HTR-8/SVneo (cell line): ENCODE measurements around the gene F11R.
A peak's percentile ranks its signal among the peaks of the same experiment; 100 is the strongest.
"Not testable (repeated sequence)": the region's sequence is repeated elsewhere in the genome, so short reads cannot be mapped to it uniquely, and the experiment has no call there.

Source experiments
- DNase-seq: peaks from one replicate; pipeline ENCODE4 v3.0.0; 2011; ENCODE audit warnings: low spot score, mixed read lengths; ENCODE audit not compliant: insufficient read length
- FAIRE-seq: peaks from 2 replicates; lab custom pipeline; 2011; peaks lifted over from hg19 to GRCh38; lab: Jason Lieb, UNC

F11R gene

GRCh38 chr1:161044908-161045735 is 24.2 kb upstream of the F11R start:
- FAIRE-seq = no peak
- peak; percentile 51 for DNase-seq

- DNase-seq (no peak), FAIRE-seq (no peak)
Measured at GRCh38 chr1:161044535-161044907, 23.6 kb upstream of the F11R start.

- FAIRE-seq (no peak), DNase-seq (no peak)
Measured at GRCh38 chr1:161039546-161039945, 18.6 kb upstream of the F11R start.

- no peak for DNase-seq
- FAIRE-seq = no peak
Measured at GRCh38 chr1:161039154-161039545, 18.2 kb upstream of the F11R start.

GRCh38 chr1:161038523-161039153 is 17.7 kb upstream of the F11R start, which contains the start of gene TSTD1:
Gene TSTD1, minus strand, starts transcription at chr1:161038964. Its CDS starts 75 bp downstream, at chr1:161038889.
- peak; percentile 32 for DNase-seq
- FAIRE-seq = no peak

- no peak for DNase-seq
- no peak for FAIRE-seq
Measured at GRCh38 chr1:161037661-161038522, 16.9 kb upstream of the F11R start.

GRCh38 chr1:161033751-161034150 is 12.8 kb upstream of the F11R start:
- FAIRE-seq (no peak), DNase-seq (no peak)

GRCh38 chr1:161032409-161032808 is 11.5 kb upstream of the F11R start:
- FAIRE-seq = no peak
- DNase-seq = no peak

GRCh38 chr1:161031874-161032273 is 10.9 kb upstream of the F11R start:
- no peak for FAIRE-seq
- no peak for DNase-seq

GRCh38 chr1:161029466-161029865 is 8.5 kb upstream of the F11R start:
- not testable (repeated sequence) for FAIRE-seq, DNase-seq

GRCh38 chr1:161026954-161027353 is 6.0 kb upstream of the F11R start:
- not testable (repeated sequence) for DNase-seq, FAIRE-seq

GRCh38 chr1:161022432-161022831 is 1.5 kb upstream of the F11R start:
- FAIRE-seq, DNase-seq: not testable (repeated sequence)

GRCh38 chr1:161021970-161022353 is 1.0 kb upstream of the F11R start:
- FAIRE-seq = no peak
- no peak for DNase-seq

GRCh38 chr1:161021165-161021969 is 415 bp upstream of the F11R start:
- no peak for FAIRE-seq
- DNase-seq = peak; percentile 74

GRCh38 chr1:161019751-161020495 is 1.0 kb downstream of the F11R start:
- no peak for DNase-seq
- FAIRE-seq = no peak

- DNase-seq = not testable (repeated sequence)
Measured at GRCh38 chr1:161019111-161019660, 1.8 kb downstream of the F11R start.

GRCh38 chr1:161018631-161018930 is 2.4 kb downstream of the F11R start:
- FAIRE-seq (no peak), DNase-seq (no peak)

More at GRCh38 chr1:161019111-161019660, 1.8 kb downstream of the F11R start:
- not testable (repeated sequence) for FAIRE-seq

GRCh38 chr1:161017756-161018630 is 3.0 kb downstream of the F11R start:
- FAIRE-seq (no peak), DNase-seq (no peak)
